GM18502 (cell line): ENCODE measurements around the gene LCE7A.

Source experiments
- ATAC-seq: cut with Tn5 transposase; IDR thresholded peaks from one replicate; pipeline ENCODE4 v1.9.1; 2021; ENCODE audit warnings: mild to moderate bottlenecking; ENCODE audit not compliant: unreplicated experiment, poor library complexity

Gene LCE7A

GRCh38 chr1:152879559-152880198, 19.9 kb downstream of the LCE7A start:
- ATAC-seq = no peak

- no peak for ATAC-seq
Observed at GRCh38 chr1:152880316-152880715, 20.5 kb downstream of the LCE7A start.

DNA sequence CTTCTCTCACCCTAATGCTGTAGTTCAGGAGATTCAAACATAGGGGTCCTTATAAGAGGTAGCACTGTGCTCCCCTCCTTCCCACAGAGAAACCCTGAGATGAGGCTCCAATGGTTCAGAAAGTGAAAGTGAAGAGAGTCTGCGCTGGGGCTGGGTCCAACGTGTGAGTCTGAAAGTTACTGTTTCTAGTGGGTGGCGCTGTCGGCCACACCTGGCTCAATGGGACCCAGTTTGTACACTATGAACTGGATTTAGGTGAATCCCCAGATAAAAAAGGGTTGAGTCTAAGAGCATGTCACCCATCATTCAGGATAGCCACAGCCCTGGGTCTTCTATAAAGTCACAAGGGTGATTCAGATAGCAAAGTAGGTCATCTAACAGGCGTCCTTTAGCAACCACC, 21.1 kb downstream of the LCE7A start:
- ATAC-seq = no peak

DNA sequence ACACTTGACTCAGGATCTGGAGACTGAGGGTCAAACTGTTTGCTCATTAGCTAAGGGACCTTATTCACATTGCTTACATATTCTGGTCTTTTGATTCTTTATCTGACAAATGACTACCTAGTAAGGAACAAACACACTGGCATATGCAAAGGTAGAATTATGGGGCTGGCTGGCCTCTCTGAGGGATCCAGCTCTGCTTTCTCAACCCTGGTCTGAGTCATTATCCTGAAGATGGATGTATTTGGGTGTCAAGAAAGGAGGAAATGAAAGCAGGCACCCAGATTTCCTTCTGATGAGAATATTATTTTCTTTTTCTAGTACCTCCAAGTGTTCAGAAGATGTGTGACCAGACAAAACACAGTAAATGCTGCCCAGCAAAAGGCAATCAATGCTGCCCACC, 24.3 kb downstream of the LCE7A start:
- no peak for ATAC-seq

GRCh38 chr1:152884506-152884905, 24.7 kb downstream of the LCE7A start:
- ATAC-seq = no peak

DNA sequence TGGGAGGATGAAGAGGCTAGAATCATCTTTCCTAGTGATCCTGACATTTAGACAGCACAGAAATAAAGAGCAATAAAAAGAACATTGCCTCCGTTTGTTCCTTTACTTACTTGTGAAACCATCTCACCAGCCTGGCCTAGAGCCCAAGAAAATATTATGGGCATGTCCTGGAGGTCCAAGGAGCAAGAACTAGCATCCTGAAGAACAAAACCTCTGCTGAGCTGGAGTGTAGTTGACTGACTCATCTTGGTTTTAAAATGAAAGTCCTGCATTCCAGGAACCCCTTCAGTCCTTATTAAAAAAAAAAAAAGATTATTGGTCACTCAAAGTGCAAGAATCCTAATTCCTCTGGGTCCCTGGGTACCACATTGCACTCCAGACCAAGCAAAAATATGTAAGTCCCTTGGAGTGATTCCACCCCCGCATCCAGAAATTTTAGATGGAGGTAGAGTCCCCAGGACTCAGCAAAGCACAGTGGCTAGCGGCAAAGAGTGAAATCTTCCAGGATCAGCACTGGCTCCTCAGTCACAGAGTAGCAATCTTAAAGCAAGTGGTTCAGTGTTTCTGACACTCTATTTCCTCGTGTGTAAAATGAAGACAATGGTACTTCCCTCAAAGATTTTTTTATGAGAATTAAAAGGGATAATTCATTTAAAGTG, 25.3 kb downstream of the LCE7A start:
- ATAC-seq = no peak

DNA sequence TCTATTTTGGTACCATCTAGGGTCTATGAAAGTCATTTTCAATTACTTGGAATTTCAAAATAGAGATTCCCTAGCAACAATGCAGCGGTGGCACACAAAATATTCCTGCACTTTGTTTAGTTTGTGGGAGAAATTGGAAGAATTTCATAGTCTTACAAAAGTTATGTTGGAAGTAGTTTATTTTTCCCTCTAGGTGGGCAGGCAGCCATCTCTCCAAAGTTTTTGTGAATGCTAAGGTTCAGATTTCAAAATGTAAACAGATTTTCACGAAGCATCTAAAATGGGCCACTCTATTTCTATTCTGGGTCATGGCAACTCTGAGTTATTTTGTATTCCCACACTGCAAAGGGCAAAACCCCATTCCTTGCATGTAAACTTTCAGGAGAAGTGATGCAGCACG, 26.3 kb downstream of the LCE7A start:
- ATAC-seq = no peak

- no peak for ATAC-seq
Observed at GRCh38 chr1:152886758-152887409, 27.1 kb downstream of the LCE7A start.

DNA sequence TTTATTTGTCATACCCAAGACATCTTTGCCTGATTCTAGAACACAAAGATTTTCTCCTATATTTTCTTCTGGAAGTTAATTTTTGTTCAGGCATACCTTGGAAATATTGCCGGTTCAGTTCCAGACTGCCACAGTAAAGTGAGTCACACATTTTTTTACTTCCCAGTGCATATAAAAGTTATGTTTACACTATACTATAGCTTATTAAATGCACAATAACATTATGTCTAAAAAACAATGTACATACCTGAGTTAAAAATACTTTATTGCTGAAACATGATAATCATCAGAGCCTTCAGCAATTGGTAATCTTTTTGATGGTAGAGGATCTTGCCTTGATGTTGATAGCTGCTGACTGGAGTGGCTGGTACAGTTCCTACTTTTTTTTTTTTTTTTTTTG, 28.3 kb downstream of the LCE7A start:
- ATAC-seq = no peak

DNA sequence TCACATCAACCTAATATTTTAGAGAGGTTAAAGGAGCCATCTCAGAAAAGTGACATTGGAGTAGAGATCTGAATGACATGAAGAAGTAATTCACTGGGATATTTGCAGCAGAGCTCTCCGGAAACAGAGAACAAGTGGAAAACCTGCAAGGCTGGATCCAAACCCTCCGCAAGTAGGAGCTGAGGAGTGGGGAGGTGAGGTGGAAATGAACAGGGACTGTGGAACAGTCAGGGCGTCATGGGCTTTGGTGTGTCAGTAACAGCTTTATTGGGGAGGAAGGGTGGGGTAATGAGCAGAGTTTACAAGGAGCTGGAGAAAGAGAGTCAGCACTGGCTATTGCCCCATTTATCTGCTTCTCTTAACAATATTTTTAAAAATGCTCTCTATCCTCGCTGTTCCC, 39.2 kb downstream of the LCE7A start:
- no peak for ATAC-seq

- ATAC-seq = no peak
Observed at GRCh38 chr1:152899883-152900282, 40.1 kb downstream of the LCE7A start.

GRCh38 chr1:152901631-152902030, 41.8 kb downstream of the LCE7A start:
- no peak for ATAC-seq

- ATAC-seq = no peak
Observed at GRCh38 chr1:152902636-152903035, 42.8 kb downstream of the LCE7A start.

GRCh38 chr1:152904688-152905440, 45.1 kb downstream of the LCE7A start:
- ATAC-seq = no peak

DNA sequence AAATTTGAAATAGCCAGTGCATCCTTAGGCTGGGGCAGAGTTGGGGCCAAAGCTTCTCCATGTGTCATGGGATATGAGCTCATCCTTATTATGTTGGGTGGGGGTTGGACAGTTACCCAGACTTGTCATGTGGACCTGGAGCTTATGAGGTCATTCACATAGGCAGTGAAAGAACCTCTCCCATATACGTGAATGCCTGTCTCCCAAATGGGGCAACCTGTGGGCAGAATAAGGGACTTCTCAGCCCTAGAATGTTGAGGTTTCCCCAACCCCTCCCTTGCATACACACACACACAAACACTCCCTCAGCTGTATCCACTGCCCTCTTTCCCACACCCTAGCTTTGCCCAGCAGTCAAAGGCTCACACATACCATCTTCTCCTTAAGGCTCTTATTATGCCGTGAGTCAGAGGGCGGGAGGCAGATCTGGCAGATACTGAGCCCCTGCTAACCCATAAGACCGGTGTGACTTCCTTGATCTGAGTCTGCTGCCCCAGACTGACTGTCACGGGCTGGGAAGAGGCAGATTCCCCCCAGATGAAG, 46.3 kb downstream of the LCE7A start:
- ATAC-seq = no peak

DNA sequence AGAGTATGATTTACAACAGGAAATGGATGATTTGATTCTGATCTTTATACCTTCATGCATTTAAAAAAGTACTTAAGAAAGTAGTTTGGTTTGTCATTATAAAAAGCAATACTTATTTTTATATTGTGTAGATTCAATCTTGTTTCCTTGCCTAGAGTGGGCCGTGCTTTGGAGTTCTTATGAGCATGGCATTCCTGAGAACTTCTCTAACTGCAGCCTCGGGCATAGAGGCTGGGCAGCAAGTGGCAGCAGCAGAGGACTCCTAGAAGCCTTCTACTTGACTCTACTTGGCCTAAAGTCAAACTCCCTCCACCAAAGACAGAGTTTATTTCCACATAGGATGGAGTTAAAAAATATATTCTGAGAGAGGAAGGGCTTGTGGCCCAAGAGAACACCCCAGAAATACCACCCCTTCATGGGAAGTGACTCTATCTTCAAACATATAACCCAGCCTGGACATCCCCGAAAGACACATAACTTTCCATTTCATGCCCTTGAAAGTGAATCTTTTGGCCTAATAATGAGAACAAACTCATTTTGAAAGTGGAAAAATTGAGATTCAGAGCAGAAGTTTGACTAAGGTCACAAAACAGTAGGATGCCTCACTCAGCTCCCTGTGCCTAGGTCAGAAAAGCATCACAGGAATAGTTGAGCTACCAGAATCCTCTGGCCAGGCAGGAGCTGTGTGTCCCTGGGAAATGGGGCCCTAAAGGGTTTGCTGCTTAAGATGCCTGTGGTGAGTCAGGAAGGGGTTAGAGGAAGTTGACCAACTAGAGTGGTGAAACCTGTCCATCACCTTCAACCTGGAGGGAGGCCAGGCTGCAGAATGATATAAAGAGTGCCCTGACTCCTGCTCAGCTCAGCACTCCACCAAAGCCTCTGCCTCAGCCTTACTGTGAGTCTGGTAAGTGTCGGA, 48.1 kb downstream of the LCE7A start, which contains the start of gene IVL:
IVL (plus strand) TSS at position 861 of the 916 bp plus-strand sequence. CDS start 1,252 bp downstream, outside the sequence.
- no peak for ATAC-seq

DNA sequence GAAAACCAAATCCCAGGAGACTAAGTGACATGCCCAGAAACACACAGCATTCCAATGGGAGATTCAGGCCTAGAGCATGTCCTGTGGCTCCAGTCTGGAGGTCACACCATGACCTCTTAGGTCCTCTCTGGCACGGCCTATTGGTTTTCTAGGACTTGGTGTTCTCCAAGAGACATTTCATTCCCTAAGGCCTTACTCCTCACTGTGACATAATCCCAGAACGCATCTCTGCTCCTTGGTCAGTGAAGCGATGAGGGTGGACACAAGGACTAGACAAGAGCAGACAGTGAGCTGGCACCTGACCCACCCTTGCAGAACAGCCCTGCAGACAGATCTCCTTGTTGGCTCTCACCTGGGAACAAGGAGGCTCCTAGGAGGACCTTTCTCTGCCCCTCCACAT, 49.4 kb downstream of the LCE7A start:
- no peak for ATAC-seq
